ENCODE results near the gene ETFB. TPM values are rescaled to one million over a fixed set of nuclear protein-coding genes. Genes with fewer than 3 reads are reported as not detected.
A peak's percentile ranks its signal among the peaks of the same experiment; 100 is the strongest.

The ETFB gene
- total RNA-seq, 1 donor from 2014 or later, result 55.1 TPM

- DNase-seq (ENCODE audit: low spot score), result no peak
- H3K4me1 Mint-ChIP-seq (ENCODE audit: unreplicated experiment), result no peaks in the 10 kb centered on the region
- H3K9me3 Mint-ChIP-seq (ENCODE audit: unreplicated experiment), result peaks cover 5% of the 10 kb centered on the region
- peaks cover 5% of the 10 kb centered on the region for H3K27me3 Mint-ChIP-seq (ENCODE audit: unreplicated experiment)
- TF ChIP-seq, protein P1, sequence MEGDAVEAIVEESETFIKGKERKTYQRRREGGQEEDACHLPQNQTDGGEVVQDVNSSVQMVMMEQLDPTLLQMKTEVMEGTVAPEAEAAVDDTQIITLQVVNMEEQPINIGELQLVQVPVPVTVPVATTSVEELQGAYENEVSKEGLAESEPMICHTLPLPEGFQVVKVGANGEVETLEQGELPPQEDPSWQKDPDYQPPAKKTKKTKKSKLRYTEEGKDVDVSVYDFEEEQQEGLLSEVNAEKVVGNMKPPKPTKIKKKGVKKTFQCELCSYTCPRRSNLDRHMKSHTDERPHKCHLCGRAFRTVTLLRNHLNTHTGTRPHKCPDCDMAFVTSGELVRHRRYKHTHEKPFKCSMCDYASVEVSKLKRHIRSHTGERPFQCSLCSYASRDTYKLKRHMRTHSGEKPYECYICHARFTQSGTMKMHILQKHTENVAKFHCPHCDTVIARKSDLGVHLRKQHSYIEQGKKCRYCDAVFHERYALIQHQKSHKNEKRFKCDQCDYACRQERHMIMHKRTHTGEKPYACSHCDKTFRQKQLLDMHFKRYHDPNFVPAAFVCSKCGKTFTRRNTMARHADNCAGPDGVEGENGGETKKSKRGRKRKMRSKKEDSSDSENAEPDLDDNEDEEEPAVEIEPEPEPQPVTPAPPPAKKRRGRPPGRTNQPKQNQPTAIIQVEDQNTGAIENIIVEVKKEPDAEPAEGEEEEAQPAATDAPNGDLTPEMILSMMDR (IDR thresholded peaks at IDR 0.05; ENCODE audit: unreplicated experiment), result no peak
- no peak overlapping the region for H3K27ac Mint-ChIP-seq (ENCODE audit: unreplicated experiment)
- H3K36me3 Mint-ChIP-seq (ENCODE audit: low read depth, unreplicated experiment), result peaks cover 4% of the 10 kb centered on the region
- H3K4me3 Mint-ChIP-seq (ENCODE audit: unreplicated experiment), result no peak overlapping the region
Measured at GRCh38 chr19:51301266-51301665, 64.9 kb downstream of the ETFB start.

DNA sequence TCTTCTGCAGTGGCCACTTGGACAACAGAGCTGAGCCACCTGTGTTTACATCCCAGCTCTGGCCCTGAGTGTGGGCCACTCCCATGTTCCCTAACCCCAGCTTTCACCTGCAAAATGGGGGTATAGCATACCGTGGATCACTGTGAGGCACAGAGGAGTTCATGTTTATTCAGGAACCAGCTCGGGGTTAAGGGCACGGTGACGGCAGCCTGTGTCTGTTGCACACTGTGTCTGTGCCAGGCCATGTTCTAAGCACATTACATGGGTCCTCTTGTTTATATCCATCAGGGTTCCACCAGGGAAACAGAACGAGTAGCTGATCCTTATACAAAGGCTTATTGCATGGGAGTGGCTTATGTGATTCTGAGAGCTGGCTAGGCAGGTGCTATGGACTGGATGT, 68.8 kb downstream of the ETFB start:
- TF ChIP-seq, protein P1 (IDR thresholded peaks at IDR 0.05; ENCODE audit: unreplicated experiment), result no peak
- Mint-ChIP-seq H3K36me3 (ENCODE audit: low read depth, unreplicated experiment) (no peaks in the 10 kb centered on the region), H3K4me3 (ENCODE audit: unreplicated experiment) (no peak overlapping the region)

GRCh38 chr19:51296336-51297093, 69.7 kb downstream of the ETFB start:
- DNase-seq (ENCODE audit: low spot score), result no peak
- Mint-ChIP-seq H3K27me3 (ENCODE audit: unreplicated experiment) (peaks cover 9% of the 10 kb centered on the region), H3K4me1 (ENCODE audit: unreplicated experiment) (peaks cover 28% of the 10 kb centered on the region), H3K27ac (ENCODE audit: unreplicated experiment) (no peak overlapping the region), H3K36me3 (ENCODE audit: low read depth, unreplicated experiment) (no peaks in the 10 kb centered on the region), H3K9me3 (ENCODE audit: unreplicated experiment) (no peaks in the 10 kb centered on the region), H3K4me3 (ENCODE audit: unreplicated experiment) (no peak overlapping the region)
- TF ChIP-seq, protein P1 (IDR thresholded peaks at IDR 0.05; ENCODE audit: unreplicated experiment), result no peak

More for the DNA sequence above, 68.8 kb downstream of the ETFB start:
- Mint-ChIP-seq H3K4me1 (ENCODE audit: unreplicated experiment) (peaks cover 22% of the 10 kb centered on the region), H3K27me3 (ENCODE audit: unreplicated experiment) (peaks cover 5% of the 10 kb centered on the region), H3K27ac (ENCODE audit: unreplicated experiment) (no peak overlapping the region), H3K9me3 (ENCODE audit: unreplicated experiment) (no peaks in the 10 kb centered on the region)
- no peak for DNase-seq (ENCODE audit: low spot score)

DNA sequence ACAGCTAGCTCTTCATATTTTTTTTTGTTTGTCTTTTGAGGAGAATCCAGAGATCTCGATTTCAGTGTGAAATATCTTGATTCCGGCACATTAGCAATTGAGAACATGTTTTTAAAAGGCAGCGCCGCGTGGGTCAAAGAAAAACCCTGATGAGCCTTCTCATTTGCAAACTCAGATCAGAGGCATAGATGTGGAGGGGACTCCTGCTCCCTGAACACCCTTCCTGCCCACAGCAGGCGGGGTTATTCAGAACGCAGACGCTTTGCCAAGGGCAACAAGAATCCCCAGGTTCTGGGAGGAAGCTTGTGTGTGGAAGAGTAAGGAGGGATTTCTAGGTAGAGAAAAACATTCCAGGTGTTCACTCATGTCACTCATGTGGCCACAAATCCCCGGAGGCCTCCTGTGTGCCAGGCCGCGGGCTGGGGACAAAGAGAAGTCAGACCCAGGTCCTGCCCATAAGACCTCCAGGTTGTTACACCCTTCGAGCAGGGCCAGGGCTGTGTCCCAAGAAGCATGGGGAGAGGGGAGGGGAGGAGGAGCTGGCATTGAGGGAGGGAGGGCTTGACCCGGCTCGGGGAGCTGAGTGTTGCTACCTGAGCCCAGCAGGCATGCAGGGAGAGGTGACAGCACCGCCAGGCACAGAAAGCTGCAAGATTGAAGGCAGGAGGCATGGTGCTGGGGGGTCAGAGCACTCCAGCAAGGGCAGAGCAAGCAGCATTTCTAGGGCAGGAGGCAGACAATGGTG, 70.6 kb downstream of the ETFB start:
- Mint-ChIP-seq H3K9me3 (ENCODE audit: unreplicated experiment) (no peaks in the 10 kb centered on the region), H3K4me1 (ENCODE audit: unreplicated experiment) (peaks cover 28% of the 10 kb centered on the region), H3K36me3 (ENCODE audit: low read depth, unreplicated experiment) (no peaks in the 10 kb centered on the region), H3K27ac (ENCODE audit: unreplicated experiment) (no peak overlapping the region), H3K27me3 (ENCODE audit: unreplicated experiment) (peaks cover 9% of the 10 kb centered on the region), H3K4me3 (ENCODE audit: unreplicated experiment) (peak overlapping the region; percentile 18)
- no peak for DNase-seq (ENCODE audit: low spot score)
- TF ChIP-seq, protein P1 (IDR thresholded peaks at IDR 0.05; ENCODE audit: unreplicated experiment), result no peak

Other genes starting within 250 kb of the ETFB start
- 0.82 TPM for gene SIGLEC9, start 241.5 kb downstream of the ETFB start, total RNA-seq (ENCODE audit: unreplicated experiment)
- gene SIGLEC7, start 224.1 kb downstream of the ETFB start, total RNA-seq (ENCODE audit: unreplicated experiment), result not detected
- 21.7 TPM for gene CD33, start 141.3 kb downstream of the ETFB start, total RNA-seq (ENCODE audit: unreplicated experiment)
- gene SIGLECL1, start 115.3 kb downstream of the ETFB start, total RNA-seq (ENCODE audit: unreplicated experiment), result 2.8 TPM
- 114 TPM for gene IGLON5, start 54.7 kb downstream of the ETFB start, total RNA-seq (ENCODE audit: unreplicated experiment)
- gene VSIG10L, start 24.2 kb downstream of the ETFB start, total RNA-seq (ENCODE audit: unreplicated experiment), result 5.9 TPM
- not detected for gene CLDND2, start 2.6 kb upstream of the ETFB start, total RNA-seq (ENCODE audit: unreplicated experiment)
- gene NKG7, start 6.3 kb upstream of the ETFB start, total RNA-seq (ENCODE audit: unreplicated experiment), result not detected
- gene LIM2, start 21.6 kb upstream of the ETFB start, total RNA-seq (ENCODE audit: unreplicated experiment), result not detected
- gene C19orf84, start 24.2 kb upstream of the ETFB start, total RNA-seq (ENCODE audit: unreplicated experiment), result 0.21 TPM
- not detected for gene SIGLEC10, start 51.3 kb upstream of the ETFB start, total RNA-seq (ENCODE audit: unreplicated experiment)
- not detected for gene SIGLEC8, start 92.1 kb upstream of the ETFB start, total RNA-seq (ENCODE audit: unreplicated experiment)
- gene CEACAM18, start 112.2 kb upstream of the ETFB start, total RNA-seq (ENCODE audit: unreplicated experiment), result not detected
- gene SIGLEC12, start 135.4 kb upstream of the ETFB start, total RNA-seq (ENCODE audit: unreplicated experiment), result not detected
- gene SIGLEC6, start 165.3 kb upstream of the ETFB start, total RNA-seq (ENCODE audit: unreplicated experiment), result not detected
- gene ZNF175, start 204.9 kb upstream of the ETFB start, total RNA-seq (ENCODE audit: unreplicated experiment), result 18.3 TPM

All from endothelial cell (in vitro differentiated cells).